Stimulated activated CD4-positive, alpha-beta T cell treated with anti-CD3 and anti-CD28 coated beads, Interleukin-4, amount 100 ng/mL, for 48 hours (primary cell): Measurements from ENCODE around the gene IGFALS.
"Not testable (repeated sequence)": the region's sequence is repeated elsewhere in the genome, so short reads cannot be mapped to it uniquely, and the experiment has no call there.

ENCODE experiments used
- DNase-seq, 2 donors: peaks; one replicate each; pipeline ENCODE4 v3.0.0-alpha.2; 2020; ENCODE audit warnings: low read depth in 2 of 2

IGFALS gene

GRCh38 chr16:1818204-1818872 lies 24.8 kb upstream of the IGFALS start:
- DNase-seq = no peak

- DNase-seq = no peak
Measured at GRCh38 chr16:1817716-1818115, 24.2 kb upstream of the IGFALS start.

- no peak for DNase-seq
Measured at GRCh38 chr16:1817276-1817589, 23.7 kb upstream of the IGFALS start.

GRCh38 chr16:1816396-1817275 lies 23.1 kb upstream of the IGFALS start:
- DNase-seq = no peak

- DNase-seq = no peak
Measured at GRCh38 chr16:1815461-1815860, 22.0 kb upstream of the IGFALS start.

- peak; percentile 51 to 52 for DNase-seq
Measured at GRCh38 chr16:1812732-1813163, 19.2 kb upstream of the IGFALS start.

- no peak for DNase-seq
Measured at GRCh38 chr16:1810536-1810935, 17.0 kb upstream of the IGFALS start.

GRCh38 chr16:1810106-1810505 lies 16.6 kb upstream of the IGFALS start:
- DNase-seq = no peak

GRCh38 chr16:1809281-1809801 lies 15.8 kb upstream of the IGFALS start:
- no peak for DNase-seq

- no peak for DNase-seq
Measured at GRCh38 chr16:1808691-1809090, 15.2 kb upstream of the IGFALS start.

GRCh38 chr16:1807626-1808025 lies 14.1 kb upstream of the IGFALS start:
- no peak for DNase-seq

GRCh38 chr16:1800701-1801100 lies 7.2 kb upstream of the IGFALS start:
- no peak for DNase-seq

GRCh38 chr16:1799263-1799662 lies 5.8 kb upstream of the IGFALS start:
- not testable (repeated sequence) for DNase-seq

GRCh38 chr16:1794908-1795666 lies 1.6 kb upstream of the IGFALS start:
- no peak for DNase-seq

GRCh38 chr16:1794221-1794871 lies 841 bp upstream of the IGFALS start:
- no peak for DNase-seq

GRCh38 chr16:1792836-1793577 lies 498 bp downstream of the IGFALS start:
- DNase-seq = no peak

- DNase-seq = no peak
Measured at GRCh38 chr16:1791943-1792812, 1.3 kb downstream of the IGFALS start.

- DNase-seq = no peak
Measured at GRCh38 chr16:1791256-1791942, 2.1 kb downstream of the IGFALS start.

GRCh38 chr16:1790611-1791255 lies 2.8 kb downstream of the IGFALS start:
- no peak for DNase-seq
